Stimulated activated CD8-positive, alpha-beta memory T cell treated with anti-CD3 and anti-CD28 coated beads, Interleukin-12 subunit alpha, Interleukin-12 subunit beta, amount 100 ng/mL, for 24 hours (primary cell): ENCODE measurements around the gene KCNIP4.

Experiments
- DNase-seq: peaks from one replicate; pipeline ENCODE4 v3.0.0-alpha.2; 2020; ENCODE audit errors: extremely low read depth

KCNIP4 gene

DNA sequence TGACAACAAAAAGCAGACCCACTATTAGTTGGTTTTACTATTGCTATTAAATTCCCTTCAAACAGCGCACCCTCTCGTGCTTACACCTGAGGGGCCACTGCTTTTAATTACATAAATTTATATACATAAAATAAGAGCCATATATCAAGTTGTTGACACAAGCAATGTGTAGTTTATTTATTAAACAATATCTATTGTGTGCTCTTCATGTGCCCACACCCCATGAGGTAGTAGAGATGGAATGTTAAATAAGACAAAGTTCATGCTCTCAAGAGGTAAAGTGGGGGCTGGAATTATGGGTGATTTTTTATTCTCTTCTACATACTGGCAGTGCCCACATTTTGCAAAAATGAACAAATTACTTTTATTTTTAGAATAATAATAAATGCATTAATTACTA, 47.3 kb downstream of the KCNIP4 start:
- DNase-seq, result no peak

DNA sequence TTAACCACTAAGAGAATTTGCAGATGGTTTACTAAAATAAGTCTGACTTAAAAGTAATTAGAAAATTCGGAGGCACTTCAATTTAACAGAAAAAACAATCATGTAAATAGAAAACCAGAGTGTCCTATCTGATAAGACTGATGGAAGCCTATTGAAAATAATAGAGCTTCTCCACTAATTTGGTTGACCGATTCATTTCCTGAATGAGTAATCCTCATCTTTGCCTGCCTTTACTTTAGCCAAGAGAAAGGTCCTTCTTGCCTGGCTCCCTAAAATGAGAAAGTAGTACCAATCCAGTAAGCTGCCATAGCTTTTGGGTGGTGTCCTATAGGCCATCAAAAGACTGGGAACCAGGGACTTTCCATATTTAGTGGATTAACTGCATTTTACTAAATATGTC, 48.4 kb downstream of the KCNIP4 start:
- no peak for DNase-seq

DNA sequence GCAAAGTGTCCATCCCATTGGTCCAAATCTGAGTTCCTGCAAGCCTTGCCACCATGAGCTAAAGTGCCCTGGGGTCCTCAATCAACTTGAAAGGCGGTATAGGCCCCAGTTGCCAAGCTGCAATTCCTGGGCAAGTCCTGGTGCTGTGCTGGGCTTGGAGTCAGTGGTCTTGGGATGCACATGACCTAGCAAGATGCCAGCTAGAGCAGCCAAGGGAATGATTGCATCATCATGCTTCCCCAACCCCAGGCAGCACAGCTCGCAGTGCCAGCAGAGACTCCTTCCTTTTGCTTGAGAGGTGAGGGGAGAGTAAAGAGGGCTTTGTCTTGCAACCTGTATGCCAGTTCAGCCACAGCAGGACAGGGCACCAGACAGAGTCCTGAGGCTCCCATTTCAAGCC, 50.5 kb downstream of the KCNIP4 start:
- no peak for DNase-seq

DNA sequence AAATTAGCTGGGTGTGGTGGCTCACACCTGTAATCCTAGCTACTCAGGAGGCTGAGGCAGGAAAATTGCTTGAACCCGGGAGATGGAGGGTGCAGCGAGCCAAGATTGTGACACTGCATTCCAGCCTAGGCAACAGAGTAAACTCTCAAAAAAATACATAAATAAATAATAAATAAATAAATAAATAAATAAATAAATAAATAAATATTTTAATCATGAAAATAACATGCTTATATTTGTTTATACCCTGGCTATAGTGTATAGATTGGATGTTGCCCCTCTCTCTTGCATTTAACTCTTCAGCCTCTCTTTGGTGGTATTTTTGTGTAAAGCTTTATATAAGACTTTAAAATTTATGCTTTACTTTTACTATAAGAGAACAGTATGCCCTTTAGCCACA, 51.8 kb downstream of the KCNIP4 start:
- no peak for DNase-seq

DNA sequence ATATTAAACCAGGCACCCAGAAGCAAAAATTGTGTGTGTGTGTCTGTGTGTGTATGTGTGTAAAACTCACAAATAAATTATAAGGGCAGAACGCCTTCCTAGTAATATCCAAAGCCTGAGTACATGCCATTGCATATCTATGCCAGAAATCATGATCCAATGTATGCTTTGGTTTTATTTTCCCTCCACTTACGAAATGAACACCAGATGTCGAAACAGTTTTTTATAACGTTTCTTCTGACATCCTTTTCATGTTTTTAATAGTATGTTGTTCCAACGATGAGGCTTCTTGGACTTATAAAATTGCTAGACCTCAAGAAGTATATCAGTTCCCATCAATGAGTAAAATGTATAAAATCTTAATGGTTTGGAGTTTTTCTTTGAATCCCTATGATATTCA, 55.4 kb downstream of the KCNIP4 start:
- DNase-seq, result no peak

DNA sequence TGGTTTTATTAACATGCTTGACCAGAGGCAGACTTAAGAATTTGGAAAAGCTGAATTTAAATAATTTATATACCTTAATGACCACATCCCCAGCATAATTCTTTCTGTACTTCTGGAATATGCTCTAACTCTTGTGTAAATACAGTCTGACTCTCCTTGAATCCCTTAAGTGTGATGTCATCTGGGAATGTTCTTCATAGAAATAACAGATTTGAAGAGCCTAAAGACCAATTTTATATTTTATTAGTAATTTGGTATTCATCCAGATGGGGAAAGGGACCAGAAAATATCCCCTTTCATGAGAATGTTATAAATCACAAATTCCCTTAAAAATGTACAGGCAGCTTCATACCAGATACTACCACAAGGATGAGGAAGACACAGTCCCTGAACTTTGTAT, 58.3 kb downstream of the KCNIP4 start:
- no peak for DNase-seq

DNA sequence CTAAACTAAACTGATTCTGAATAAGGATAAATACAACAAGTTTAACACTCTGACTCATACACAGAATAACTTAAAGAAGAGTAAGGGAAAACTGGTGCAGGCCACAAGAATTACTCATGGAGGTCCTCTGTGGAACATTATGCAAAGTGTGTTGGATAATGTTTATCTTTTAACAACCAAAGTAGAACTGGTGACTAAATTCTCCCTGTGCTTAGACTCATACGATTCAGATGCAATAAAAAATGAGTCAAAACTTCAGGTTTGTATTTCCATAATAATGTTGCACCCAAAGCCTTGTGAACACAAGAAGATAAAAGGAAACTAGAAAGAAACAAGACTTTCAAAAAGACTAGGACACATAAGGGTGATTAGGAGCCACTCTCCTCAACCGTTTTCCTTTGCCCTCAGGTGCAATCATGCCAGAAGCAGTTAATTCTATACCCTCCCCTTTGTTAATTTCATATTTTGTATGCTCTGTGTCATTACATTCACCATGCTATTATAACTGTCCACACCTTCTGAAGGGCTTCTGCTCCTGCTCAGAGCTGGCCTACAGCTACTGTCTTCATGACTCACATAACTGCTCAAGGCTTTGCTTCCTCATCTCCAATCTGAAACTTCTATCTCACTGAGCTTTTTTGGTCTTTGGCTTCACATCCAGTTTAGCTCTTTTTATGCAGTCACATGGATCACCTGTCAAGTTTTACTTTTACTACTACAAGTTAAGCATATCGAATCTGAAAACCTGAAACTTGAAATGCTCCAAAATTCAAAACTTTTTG, 60.2 kb downstream of the KCNIP4 start:
- DNase-seq, result no peak

DNA sequence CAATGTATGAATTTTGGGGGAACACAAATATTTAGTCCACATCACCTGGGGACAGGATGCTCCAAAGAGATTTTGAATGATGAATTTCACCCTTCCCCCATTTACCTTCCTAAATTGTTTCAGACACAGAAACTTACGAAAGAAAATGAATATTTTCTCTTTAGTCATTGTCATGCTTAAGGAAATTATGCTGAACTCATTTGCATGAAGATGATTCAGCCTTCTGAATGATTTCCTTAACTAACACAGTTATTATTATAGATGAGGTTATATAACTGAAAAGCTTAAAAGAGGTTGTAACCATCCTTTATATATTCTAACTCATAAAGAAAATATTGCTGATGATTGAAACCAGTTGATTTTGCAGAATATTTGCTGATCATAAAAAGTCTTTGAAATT, 61.1 kb downstream of the KCNIP4 start:
- no peak for DNase-seq

DNA sequence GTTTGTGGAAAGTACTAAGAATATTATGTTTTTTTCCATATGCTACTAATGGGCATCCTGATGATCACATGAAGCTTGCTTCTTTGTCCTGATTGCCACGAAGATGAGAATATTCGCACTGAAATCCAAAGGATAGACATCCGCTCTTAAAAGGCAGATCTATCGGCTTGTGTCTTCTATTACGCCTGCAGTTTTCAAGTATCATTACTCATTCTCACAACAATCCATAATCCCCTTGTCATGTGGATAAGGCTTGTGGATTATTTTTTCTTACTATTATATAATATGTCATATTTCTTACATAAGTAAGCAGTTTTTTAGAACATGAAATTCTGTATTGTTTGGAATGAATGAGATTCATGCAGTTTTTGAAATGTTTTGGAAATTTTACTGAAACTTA, 62.8 kb downstream of the KCNIP4 start:
- DNase-seq, result no peak

DNA sequence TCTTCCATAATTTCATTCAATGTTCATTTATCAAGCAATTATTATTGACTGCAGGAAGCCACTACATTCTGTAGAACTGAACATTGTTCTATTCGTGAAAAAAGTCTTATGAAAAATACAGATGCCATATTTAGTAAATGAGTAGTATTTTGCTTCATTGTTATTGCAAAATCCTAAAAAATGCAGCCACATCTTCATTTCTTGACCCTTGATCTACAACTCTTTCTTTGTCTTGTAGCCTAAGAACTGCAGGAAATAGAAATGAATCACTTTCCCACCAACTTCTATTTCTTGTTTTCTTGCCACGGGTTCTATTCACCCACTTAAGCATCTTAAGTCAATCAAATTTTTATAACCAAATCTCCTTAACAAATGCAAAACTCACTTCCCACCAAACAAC, 63.3 kb downstream of the KCNIP4 start:
- DNase-seq, result no peak

DNA sequence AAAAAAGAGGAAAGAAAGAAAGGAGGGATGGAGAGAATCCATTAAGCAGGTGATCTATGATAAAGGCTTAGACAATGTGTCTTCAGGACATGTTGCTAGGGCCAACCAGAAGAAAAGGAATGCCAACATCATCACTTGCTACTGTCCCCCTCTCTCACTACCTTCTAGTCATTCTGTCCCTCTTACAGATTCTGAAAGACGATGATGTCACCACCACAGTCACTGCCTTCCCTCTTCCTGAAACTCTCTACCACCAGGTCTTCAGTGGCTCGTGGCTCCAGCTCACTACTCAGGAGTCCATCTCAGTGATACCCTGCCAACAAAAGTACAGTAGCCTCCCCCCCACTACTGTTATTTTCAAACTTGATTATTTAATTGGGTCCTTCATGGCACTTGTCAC, 64.0 kb downstream of the KCNIP4 start:
- no peak for DNase-seq

DNA sequence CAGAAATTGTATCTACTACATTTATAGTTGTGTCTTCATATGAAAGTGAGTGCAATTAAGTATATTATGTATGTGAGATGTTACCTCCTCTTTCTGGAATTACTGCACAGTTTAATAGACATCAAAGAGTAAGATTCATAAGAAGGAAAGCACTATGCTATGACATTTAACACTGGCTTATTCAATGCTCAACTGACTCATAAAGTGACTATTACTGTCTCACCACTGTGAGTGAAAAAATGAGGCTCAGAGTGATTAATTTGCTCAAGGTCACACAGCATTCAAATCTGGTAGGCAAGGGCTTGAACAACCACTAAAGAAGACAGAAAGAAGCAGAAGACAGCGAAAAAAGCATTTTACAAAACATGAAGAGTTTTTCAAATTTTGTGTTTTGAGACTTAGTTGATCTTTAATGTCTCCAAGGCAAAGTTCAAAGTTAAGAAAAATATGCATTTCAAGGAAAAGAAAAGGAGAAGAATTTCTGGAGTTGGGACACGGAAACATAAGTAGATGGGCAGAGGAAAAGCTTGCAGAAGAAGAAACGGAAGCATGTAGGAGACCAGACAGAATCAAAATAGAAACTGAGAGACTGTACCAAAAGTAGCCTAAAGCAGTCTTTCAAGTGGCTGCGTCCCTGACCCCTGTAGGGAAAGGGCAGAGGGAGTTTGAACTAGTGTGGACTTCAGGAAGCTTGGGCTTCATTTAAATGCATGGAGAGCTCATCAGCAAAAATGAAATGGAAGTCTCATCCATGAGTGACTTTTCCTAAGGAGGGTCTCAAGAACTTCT, 66.3 kb downstream of the KCNIP4 start:
- DNase-seq, result no peak

DNA sequence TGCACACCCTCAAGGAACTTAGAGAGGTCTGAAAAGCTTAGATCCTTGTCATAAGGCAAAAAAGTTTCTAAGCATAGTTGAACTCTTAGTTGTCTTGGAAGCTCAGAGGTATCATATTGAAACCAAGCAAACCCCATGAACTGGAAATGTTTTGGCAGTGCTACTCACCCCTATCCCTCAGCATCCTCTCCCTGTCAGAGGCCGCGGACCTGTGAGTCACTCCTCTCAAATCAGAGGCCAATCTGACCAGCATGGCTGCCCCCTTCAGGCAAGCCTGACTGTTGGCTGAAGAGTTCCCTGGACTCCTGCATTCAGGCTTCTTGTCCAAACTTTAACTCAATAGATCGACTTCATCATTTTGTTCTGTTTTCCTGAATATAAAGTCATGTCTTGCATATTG, 69.4 kb downstream of the KCNIP4 start:
- no peak for DNase-seq

DNA sequence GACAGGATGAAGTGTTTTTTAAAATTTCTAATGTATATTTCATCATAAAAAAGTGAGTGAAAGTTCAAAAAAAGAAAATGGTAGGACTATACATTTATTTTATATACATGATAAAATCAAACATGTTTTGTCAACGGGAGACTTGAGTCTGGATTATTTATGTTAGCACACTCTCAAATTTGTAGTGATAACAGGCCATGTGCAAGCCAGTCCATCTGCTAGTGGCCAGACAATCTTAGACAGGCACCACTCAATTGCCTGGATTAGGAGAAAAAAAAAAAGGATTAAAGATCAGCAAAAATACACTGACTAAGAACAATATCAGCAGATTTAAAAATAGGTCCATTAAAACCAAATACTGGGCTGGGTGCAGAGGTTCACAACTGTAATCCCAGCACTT, 71.9 kb downstream of the KCNIP4 start:
- no peak for DNase-seq

DNA sequence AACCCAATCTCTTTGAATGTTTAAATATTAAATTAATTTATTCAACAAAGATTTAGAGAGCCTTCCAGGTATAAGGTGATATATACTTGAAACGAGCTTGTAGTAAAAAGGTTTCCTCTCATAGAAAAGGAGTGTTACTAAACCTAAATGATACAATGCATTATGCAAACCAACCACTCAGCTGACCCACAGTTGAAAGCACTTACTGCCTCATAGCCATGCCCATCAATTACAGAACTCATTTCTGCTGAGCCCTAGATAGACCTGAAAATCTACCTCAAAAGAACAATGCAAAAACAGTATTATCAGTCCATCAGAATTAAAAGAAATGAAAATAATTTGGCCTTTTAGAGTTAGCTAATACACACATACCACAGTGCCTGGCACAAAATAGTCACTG, 75.4 kb downstream of the KCNIP4 start:
- DNase-seq, result no peak

DNA sequence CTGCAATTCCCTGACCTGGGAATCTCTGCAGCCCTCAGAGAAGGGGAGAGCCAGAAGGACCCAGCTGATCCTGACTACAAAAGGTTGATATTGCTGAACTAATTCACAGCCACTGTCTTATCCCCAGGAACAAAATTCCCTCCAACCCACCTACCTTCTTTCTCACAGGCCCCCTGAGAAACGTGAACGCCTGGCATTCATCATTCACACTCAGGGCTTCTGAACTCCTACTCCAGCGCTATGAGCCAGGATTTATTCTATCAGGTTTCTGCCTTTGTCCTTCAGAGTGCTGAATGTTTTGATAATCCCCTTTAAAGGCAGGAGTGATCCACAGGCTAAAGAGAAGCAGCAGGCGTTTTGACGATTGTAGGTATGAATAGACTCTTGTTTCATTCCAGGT, 76.5 kb downstream of the KCNIP4 start:
- DNase-seq, result no peak

DNA sequence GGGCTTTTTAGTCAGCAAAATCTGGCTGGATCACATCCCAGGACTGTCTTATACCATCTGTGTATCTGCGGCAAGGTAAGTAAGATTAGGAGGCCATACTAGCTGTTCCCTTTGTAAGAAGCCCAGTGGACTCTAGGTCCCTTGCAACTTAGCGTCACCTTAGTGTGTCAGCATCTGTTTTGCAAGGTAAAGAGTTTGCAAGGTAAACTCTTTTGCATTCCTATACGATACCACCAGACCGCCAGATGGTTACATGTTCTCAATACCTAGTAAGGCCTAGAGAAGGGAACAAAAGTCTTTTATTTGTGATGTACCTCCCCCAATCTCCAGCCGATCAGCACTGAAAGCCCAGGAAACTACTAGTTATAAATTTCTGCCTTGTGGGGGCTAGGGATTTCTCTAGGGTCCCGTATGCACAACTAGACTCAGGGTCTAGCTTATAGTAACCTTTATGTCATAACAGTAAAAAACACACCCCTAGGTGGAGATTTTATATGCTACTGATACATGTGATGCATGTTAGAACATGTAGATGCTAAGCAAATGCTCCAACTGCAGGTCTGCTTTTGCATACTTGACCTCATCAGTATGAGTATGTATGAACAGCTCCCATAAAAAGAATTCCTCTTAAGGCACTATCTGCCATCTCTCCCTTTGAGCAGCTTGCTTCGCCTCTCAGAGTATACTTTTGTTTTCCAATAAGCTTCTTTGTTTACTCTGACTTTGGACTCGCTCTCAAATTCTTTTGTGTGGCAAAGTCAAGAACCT, 78.4 kb downstream of the KCNIP4 start:
- DNase-seq, result no peak

DNA sequence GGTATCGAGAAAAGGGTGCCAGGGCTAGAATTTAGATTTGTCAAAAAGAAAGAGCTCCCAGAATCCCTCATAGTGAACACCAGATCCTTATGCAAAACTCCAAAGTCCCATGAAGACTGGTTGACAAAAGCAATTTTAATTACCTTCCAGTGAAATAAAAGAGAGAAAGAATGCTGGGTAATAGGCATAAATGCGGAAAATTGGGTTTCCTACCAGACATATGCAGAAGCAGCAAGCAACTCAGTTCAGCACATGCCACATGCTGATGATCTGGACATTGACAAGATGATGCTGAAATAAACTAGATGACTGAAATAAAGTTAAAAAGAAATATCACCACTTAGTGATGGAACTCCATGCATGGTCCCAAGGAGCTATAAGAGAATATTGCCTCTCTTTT, 83.9 kb downstream of the KCNIP4 start:
- no peak for DNase-seq

DNA sequence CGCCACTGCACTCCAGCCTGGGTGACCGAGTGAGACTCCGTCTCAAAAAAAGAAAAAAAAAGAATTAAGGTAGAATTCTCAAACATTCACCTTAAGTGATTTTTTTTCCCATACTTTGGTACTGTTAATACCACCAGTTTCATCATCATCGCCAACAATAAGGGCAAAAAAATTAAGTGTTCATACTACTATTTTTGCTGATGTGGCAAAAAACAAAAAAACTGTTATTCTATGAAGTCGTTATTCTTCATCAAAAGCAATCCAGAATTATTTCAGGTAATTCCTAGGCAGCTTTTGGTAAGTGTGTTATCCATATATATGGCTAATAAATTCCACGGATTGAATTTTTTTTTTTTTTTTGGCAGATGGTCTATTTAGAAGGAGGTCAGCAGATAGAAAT, 85.7 kb downstream of the KCNIP4 start:
- no peak for DNase-seq

DNA sequence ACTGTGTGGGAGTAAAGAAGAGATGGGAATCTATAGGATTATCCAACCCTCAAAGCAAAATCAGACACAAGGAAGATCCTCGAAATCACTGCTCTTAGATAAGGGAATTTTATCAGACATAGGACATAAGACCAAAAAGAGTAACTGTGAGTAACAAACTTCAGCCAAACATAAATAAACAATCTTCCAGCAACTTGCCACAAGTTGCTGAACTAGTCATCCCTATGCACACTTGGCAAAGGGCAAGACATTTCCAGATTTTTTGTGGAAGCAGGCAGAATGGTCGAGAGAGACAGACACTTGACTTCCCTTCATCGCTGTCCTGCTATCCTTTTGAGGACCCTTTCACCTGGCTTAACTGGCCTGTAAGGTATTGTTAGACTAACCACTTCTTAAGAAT, 89.6 kb downstream of the KCNIP4 start:
- no peak for DNase-seq

DNA sequence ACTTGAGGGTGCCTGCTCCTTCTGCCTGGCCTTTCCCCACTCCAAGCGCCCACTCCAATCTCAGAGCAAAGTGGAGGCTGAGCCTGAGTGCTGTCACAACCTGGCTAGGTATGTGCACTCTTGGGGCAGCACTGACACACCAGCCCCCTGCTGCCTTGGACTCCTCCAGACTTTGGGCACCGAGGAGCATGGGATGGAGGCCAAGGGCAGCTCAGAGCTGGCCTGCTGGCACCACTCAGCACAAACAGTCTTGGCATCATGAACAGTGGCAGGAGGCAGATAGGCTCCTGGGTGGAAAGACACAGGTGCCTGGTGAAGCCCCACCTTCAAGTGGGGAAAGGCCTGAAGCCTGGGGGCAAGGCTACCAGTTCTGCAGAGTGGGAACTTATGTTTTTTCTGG, 91.8 kb downstream of the KCNIP4 start:
- no peak for DNase-seq

DNA sequence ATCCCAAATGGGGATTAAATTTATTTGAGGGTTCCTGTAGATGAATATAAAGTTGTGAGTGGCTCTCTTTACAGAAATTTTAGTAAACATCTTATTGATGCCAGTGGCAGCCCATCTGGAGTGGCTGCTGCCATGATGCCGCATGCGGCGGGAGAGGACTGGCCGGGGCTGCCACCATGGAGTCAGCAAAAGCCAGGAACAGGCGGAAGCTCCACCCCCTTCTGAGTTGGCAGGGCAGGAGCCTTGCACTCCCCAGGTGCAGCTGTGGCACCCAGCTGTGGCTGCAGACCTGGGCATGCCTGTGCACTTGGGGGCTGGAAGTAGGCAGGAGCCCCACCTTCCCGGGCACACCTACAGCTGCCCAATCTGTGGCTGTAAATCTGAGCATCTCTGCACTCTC, 92.3 kb downstream of the KCNIP4 start:
- DNase-seq, result no peak

DNA sequence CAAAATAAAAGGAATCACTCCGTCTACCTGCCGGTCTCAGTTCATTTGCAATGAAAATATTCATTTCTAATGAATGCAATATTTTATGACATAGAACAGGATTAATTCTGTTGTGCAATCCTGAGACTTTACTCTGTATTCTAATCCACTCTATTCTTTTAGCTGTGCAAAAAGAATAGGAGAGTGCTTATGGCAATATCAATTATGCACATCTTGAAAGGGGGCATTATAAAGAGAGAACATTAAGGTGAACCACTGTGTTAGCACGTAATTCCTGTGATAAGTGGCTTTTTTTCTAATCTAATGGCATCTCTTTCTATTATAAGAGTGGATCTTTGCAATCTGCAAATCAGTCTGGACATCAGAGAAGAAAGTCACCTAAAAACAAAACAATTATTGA, 99.5 kb downstream of the KCNIP4 start:
- DNase-seq, result no peak
